Pancreas (tissue), 10 donors: ENCODE results near the gene PLA2G4E. TPM values are rescaled to one million over a fixed set of nuclear protein-coding genes. Genes with fewer than 3 reads are reported as not detected.
A peak's percentile ranks its signal among the peaks of the same experiment; 100 is the strongest.

Experiments used
- ATAC-seq, 4 donors: fragments of 200-7000 bp; cut with Tn5 transposase; one replicate each; pipeline versions ENCODE4 v1.8.0 to v1.9.1; 2020; ENCODE audit warnings: mild to moderate bottlenecking in 4 of 4, moderate library complexity in 4 of 4
- DNase-seq, 6 donors: peaks; one replicate each; pipeline ENCODE4 v3.0.0-alpha.2; 2020
- FAIRE-seq: peaks from 2 replicates; lab custom pipeline; 2012; peaks lifted over from hg19 to GRCh38; lab: Jason Lieb, UNC
- H3K27ac ChIP-seq, 4 donors: fragments of 200-600 bp; sonication (generic); 1 replicate in 3 of 4; 2 replicates in 1 of 4; pipeline versions ENCODE4 v1.5.0 to v1.8.0; 2020
- H3K27me3 ChIP-seq, 4 donors: fragments of 200-600 bp; one replicate each; pipeline ENCODE4 v1.8.0; 2021
- H3K36me3 ChIP-seq, 3 donors: fragments of 200-600 bp; sonication (generic) in 1 of 3; one replicate each; pipeline versions ENCODE4 v1.5.0 to v1.8.0; 2020 to 2021
- H3K4me1 ChIP-seq, 3 donors: fragments of 200-600 bp; one replicate each; pipeline ENCODE4 v1.8.0; 2021
- H3K4me3 ChIP-seq, 4 donors: fragments of 200-600 bp; sonication (generic) in 2 of 4; one replicate each; pipeline versions ENCODE4 v1.5.0 to v1.8.0; 2020 to 2021
- H3K9me3 ChIP-seq, 4 donors: fragments of 200-600 bp; one replicate each; pipeline ENCODE4 v1.8.0; 2021
- CTCF ChIP-seq, 4 donors: fragments of 200-600 bp; sonication (generic) in 3 of 4; IDR thresholded peaks; one replicate each; pipeline versions ENCODE4 v1.5.0 to v1.8.0; 2021; ENCODE audit warnings: antibody characterized with exemption in 4 of 4
- WGBS, 2 donors: extraction: QIAGEN DNeasy Blood & Tissue Kit; methylation state at CpG; one replicate each; pipeline ENCODE4 v1.1.7; 2013; 5-methylcytosine and 5-hydroxymethylcytosine counted together
- intact Hi-C, 3 donors: fragments of 100-400 bp; cut with DNase I; formaldehyde crosslinking; loops; one replicate each; pipeline versions ENCODE4 v1.11.1 to v1.14.2; 2022
- polyA plus RNA-seq, 2 donors: library from polyadenylated mRNA; stranded (reverse); fragments of 200-250 nt; gene quantifications; one replicate each; pipeline ENCODE4 v1.2.3, GENCODE V29; 2013
- total RNA-seq, 6 donors: library from RNA; stranded (reverse); fragmentation: NEBNext Ultra II Directional in 4 of 6; extraction: Animal tissue kit (Norgen Biotek cat#: 25700) in 4 of 6; gene quantifications; one replicate each; pipeline versions ENCODE4 v1.2.1 to v1.2.4, GENCODE V29; 2021 to 2023
- donor health status: healthy with polysubstance abuse.
- donor health status: DM: no; HTN: no; CAD: no; lungs with moderate emphysema.
- donor health status: DM: no; HTN: no; CAD: no.
- donor health status: control.
- donor health status: control.
- donor health status: Bipolar disorder and iron deficiency.
- donor health status: DM: yes; HTN: yes; CAD: no.
- donor health status: DM: no; HTN: no; CAD: no.
- donor health status: DM: no; HTN: no; CAD: no.
- donor health status: DM: yes; HTN: yes; CAD: no.

The PLA2G4E gene
- total and polyA plus RNA-seq, 8 donors, result 0.05 to 0.06 TPM; not detected in 6

DNA sequence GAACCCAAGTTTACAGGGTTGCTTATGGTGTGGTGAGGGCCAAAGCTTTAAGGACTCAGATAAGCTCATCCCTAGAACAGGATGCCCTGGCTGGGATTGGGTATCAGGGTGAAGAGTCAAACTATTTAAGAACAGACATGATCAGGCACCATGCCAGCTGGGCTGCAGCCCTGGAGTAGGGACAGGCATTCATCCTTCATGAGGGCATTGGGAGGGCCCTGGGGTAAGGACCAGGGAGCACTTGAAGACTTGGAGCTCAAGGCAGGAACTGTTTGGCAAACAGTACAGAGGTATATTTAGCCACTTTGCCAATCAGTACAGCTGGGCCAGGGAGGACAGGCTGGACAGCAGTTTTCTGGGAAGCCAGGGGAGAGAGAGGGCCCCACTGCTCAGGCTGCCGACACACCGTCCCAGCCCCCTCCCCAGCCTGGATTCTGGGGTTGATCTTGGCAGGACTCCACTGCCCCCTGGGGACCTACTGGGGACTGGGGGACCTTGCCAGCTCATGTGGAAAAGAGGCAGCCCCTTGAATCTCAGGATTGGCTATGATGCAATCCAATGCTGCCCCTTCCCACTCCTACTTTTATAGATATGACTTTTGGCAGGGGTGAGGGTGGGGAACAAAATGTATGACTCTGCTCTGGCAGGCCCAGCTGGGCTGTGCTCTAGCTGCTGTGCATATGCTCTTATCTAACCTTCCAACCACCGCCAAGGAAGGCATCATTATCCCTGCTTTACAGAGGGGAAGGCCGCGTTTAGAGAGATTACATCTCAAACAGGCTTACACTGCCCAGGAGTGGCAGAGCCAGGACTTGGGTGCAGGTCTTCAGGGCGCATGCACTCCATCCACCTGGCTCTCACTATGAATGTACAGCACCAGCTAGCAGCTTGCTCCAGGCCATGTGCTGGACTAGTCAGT is 2.3 kb downstream of the PLA2G4E start:
- DNase-seq (no peak), FAIRE-seq (no peak)
- intact Hi-C loops, result no loop called here

GRCh38 chr15:42016971-42017370 is 3.9 kb downstream of the PLA2G4E start:
- DNase-seq (no peak), ATAC-seq (no peak), FAIRE-seq (no peak)
- Histone ChIP-seq H3K27ac (no peak overlapping the region), H3K36me3 (no peaks in the 10 kb centered on the region), H3K9me3 (no peaks in the 10 kb centered on the region), H3K4me1 (peaks cover 0 to 9% (median 0%) of the 10 kb centered on the region in 3 donors), H3K27me3 (no peaks in the 10 kb centered on the region), H3K4me3 (no peak overlapping the region)
- no peak for TF ChIP-seq CTCF (IDR thresholded peaks at IDR 0.05)
- WGBS, 2 donors, result 85 to 89% methylated on average over 6 of the region's 6 CpGs
- intact Hi-C loops, result no loop called here

More for the DNA sequence above, 2.3 kb downstream of the PLA2G4E start:
- no peak overlapping the region for H3K27ac ChIP-seq
- ATAC-seq, result no peak
- TF ChIP-seq CTCF (IDR thresholded peaks at IDR 0.05), result no peak
- H3K27me3 ChIP-seq, result no peaks in the 10 kb centered on the region
- H3K9me3 ChIP-seq, result no peaks in the 10 kb centered on the region
- no peaks in the 10 kb centered on the region for H3K36me3 ChIP-seq
- 56 to 72% methylated on average over 6 of the region's 6 CpGs for WGBS, 2 donors
- H3K4me1 ChIP-seq, result no peaks in the 10 kb centered on the region
- no peak overlapping the region for H3K4me3 ChIP-seq

GRCh38 chr15:42014406-42014805 is 6.4 kb downstream of the PLA2G4E start:
- TF ChIP-seq CTCF (IDR thresholded peaks at IDR 0.05), result no peak
- H3K36me3 ChIP-seq, result no peaks in the 10 kb centered on the region
- no peak overlapping the region for H3K27ac ChIP-seq
- H3K27me3 ChIP-seq, result no peaks in the 10 kb centered on the region
- no peaks in the 10 kb centered on the region for H3K9me3 ChIP-seq
- no peak overlapping the region for H3K4me3 ChIP-seq
- ATAC-seq, result no peak
- intact Hi-C loops, result no loop called here
- 90 to 100% methylated on average over 4 of the region's 4 CpGs for WGBS, 2 donors
- peak in 1 of 6 donors; percentile 25 for DNase-seq
- H3K4me1 ChIP-seq, result peaks cover 0 to 13% (median 0%) of the 10 kb centered on the region in 3 donors
- no peak for FAIRE-seq

DNA sequence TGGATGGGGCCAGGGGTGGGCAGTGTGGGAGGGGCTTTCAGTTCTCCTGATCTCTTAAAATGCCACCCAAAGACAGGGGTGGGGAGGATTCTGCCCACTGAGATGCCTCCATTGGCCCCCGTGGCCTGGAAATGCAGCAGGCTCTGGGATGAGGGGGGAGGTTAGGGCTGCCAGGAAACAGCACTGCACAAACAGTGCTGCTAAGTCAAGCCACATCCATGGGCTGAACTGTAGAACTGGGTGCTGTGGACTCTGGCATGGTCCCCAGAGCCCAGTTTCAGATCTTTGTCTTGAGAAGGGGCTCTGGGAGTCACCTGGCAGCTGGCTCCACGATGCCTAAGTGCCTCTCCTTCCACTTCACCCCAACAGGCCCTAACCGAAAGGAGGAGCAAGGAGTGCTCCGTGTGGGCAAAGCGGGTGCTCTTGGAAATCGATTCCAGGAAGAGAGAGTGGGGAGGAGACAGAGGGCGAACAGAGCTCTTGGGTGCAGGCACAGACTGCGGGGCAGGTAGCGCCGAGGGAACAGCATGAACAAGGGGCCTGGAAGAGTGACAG is 7.8 kb downstream of the PLA2G4E start:
- H3K27ac ChIP-seq, result no peak overlapping the region
- no peaks in the 10 kb centered on the region for H3K27me3 ChIP-seq
- no peaks in the 10 kb centered on the region for H3K9me3 ChIP-seq
- no peaks in the 10 kb centered on the region for H3K36me3 ChIP-seq
- peak in 1 of 4 donors; percentile 9 for ATAC-seq
- FAIRE-seq, result no peak
- no peak overlapping the region for H3K4me3 ChIP-seq
- peaks cover 0 to 13% (median 0%) of the 10 kb centered on the region in 3 donors for H3K4me1 ChIP-seq
- no peak for TF ChIP-seq CTCF (IDR thresholded peaks at IDR 0.05)
- intact Hi-C loops, result no loop called here
- no peak for DNase-seq
- WGBS, 2 donors, result 94 to 95% methylated on average over 10 of the region's 10 CpGs
